HL-60 (cell line): ENCODE results near the gene FCHSD2.

Experiments used
- CTCF ChIP-seq: IDR thresholded peaks from one replicate; pipeline ENCODE4 v1.5.1; 2011; ENCODE audit warnings: low read length, control low read depth, inconsistent platforms; ENCODE audit not compliant: insufficient read depth
- REST ChIP-seq: IDR thresholded peaks from 2 replicates; pipeline ENCODE4 v1.6.1; 2012; ENCODE audit warnings: low read depth; ENCODE audit not compliant: insufficient replicate concordance

- TF ChIP-seq CTCF (no peak), REST (no peak)
Observed at GRCh38 chr11:72926076-72926475, 216.0 kb downstream of the FCHSD2 start.
